ENCODE data around the gene CENPQ.

CENPQ gene

DNA sequence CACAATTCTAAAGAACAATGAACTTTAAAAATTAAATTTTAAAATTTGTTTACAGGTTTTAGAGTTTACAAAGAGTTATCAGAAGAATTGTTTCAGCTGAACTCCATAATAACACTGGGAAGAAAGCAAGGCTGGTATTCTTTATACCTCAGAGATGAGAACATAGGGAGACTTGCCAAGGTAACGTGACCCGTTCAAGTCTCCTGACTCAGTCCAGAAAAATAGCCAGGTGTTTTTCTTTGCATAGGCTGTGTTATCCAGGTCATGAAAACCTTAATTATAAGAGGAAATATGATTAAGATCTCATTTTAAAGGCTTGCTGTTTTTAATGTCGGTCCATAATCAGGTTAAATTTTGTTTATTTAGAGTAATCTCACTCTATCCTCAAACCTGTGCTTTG lies 78.8 kb downstream of the CENPQ start:
- TF ChIP-seq CTCF (IDR thresholded peaks at IDR 0.05), result no peak

More for the DNA sequence above, 78.8 kb downstream of the CENPQ start:
- Histone ChIP-seq H3K4me1 (ENCODE audit: control insufficient read depth in 1 of 2, insufficient read depth in 1 of 2, low read depth in 1 of 2, low read length in 1 of 2) (no peaks in the 10 kb centered on the region), H3K36me3 (no peaks in the 10 kb centered on the region), H3K4me3 (ENCODE audit: low read depth in 1 of 2, low read length in 1 of 2) (no peak overlapping the region), H3K27ac (no peak overlapping the region), H3K9me3 (no peaks in the 10 kb centered on the region), H3K27me3 (peaks cover 5% of the 10 kb centered on the region)
